B cell (primary cell): ENCODE data around the gene TOR2A.

Experiments used
- EZH2 ChIP-seq: IDR thresholded peaks from 2 replicates; pipeline ENCODE4 v1.6.1; 2012; ENCODE audit warnings: borderline replicate concordance, low read depth, mild to moderate bottlenecking, moderate library complexity, low read length; ENCODE audit not compliant: insufficient read depth, poor library complexity, severe bottlenecking
- TF ChIP-seq, protein P1 (sequence below): fragments of 200-600 bp; IDR thresholded peaks from one replicate; pipeline ENCODE4 v1.8.0; 2022; ENCODE audit warnings: antibody characterized with exemption, mild to moderate bottlenecking

DNA sequence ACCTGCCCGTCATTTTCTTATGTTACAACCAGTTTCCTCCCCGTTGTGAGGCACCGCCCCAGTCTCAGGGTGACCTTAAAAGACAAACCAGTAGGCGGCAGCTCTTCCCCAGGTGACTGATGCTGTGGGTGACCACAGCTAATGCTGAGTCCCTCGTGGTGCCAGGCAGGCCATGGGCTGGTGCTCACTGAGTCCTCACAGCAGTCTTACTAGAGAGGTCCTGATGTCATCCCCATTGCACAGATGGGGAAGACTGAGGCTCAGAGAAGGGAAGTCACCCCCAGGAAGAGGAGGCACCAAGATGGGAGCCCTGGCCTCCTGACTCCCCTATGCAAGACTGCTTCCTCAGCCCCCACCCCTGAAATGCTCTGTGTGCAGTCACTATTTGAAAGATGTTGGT is 27.3 kb downstream of the TOR2A start:
- TF ChIP-seq, protein P1, sequence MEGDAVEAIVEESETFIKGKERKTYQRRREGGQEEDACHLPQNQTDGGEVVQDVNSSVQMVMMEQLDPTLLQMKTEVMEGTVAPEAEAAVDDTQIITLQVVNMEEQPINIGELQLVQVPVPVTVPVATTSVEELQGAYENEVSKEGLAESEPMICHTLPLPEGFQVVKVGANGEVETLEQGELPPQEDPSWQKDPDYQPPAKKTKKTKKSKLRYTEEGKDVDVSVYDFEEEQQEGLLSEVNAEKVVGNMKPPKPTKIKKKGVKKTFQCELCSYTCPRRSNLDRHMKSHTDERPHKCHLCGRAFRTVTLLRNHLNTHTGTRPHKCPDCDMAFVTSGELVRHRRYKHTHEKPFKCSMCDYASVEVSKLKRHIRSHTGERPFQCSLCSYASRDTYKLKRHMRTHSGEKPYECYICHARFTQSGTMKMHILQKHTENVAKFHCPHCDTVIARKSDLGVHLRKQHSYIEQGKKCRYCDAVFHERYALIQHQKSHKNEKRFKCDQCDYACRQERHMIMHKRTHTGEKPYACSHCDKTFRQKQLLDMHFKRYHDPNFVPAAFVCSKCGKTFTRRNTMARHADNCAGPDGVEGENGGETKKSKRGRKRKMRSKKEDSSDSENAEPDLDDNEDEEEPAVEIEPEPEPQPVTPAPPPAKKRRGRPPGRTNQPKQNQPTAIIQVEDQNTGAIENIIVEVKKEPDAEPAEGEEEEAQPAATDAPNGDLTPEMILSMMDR = no peak
- TF ChIP-seq EZH2 = no peak
